ENCODE measurements around the gene SMR3B. TPM values are rescaled to one million over a fixed set of nuclear protein-coding genes. Genes with fewer than 3 reads are reported as not detected.

SMR3B gene
- not detected for polyA plus RNA-seq

DNA sequence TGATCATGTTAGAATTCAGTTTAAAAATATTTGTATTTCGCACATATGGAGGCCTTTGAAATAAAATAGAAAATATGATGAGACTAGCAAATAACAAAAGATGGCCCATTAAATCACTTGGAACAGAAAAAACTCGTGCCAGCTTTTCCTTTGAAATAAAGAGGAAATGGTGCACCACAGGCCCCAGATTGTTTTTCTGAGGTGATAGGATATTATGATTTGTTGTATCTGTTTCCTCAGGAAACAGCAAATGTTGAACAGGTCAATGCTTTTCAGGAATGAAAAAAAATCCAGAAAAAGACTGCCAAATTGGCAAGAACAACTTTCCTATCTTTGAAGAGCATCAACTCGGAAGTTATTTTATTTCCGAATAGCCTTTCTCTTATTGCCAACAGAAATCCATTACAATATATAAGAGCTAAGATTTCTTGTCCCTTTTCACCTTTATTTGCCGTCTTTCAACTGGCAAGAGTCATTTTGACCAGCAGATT, at the start of gene SMR3B:
SMR3B (plus strand) TSS at position 441 of the 491 bp plus-strand sequence. CDS start 1,380 bp downstream, outside the sequence.
- Mint-ChIP-seq H3K4me1 (no peaks in the 10 kb centered on the region), H3K4me3 (no peak within 1 kb of the TSS), H3K27me3 (no peaks in the 10 kb centered on the region), H3K36me3 (no peaks in the 10 kb centered on the region), H3K9me3 (no peaks in the 10 kb centered on the region), H3K27ac (no peak within 1 kb of the TSS)

DNA sequence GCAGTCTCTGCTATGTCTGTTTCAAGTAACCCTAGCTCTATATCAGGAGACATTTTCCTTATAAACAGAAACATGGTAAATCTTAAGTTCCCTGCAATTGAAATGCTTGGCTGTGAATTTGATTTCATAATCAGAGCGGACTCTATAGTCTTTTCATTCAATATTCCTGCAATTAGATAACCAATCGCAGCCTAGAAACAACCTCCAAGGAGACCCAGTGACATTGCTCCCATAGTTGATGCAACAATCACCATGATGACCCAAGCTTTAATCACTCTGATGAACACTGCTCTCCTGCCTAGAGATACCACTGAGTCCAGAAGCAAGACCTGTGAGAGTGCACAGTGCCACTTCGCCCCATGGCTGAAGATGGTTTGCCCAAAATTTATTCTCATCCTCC, 48.2 kb upstream of the SMR3B start, which contains the start of gene CABS1:
CABS1 (plus strand) TSS at position 301 of the 400 bp plus-strand sequence; CDS start at position 360, 59 bp downstream.
- H3K4me3 Mint-ChIP-seq: no peak within 1 kb of the TSS
- no peaks in the 10 kb centered on the region for H3K27me3 Mint-ChIP-seq
- no peaks in the 10 kb centered on the region for H3K36me3 Mint-ChIP-seq
- no peaks in the 10 kb centered on the region for H3K4me1 Mint-ChIP-seq
- H3K27ac Mint-ChIP-seq: no peak within 1 kb of the TSS
- H3K9me3 Mint-ChIP-seq: peaks cover 0 to 3% (median 1%) of the 10 kb centered on the region in 3 donors

GRCh38 chr4:70336043-70336442, 46.9 kb upstream of the SMR3B start:
- Mint-ChIP-seq H3K9me3 (peaks cover 0 to 3% (median 1%) of the 10 kb centered on the region in 3 donors), H3K4me3 (no peak overlapping the region), H3K4me1 (no peaks in the 10 kb centered on the region), H3K27ac (no peak overlapping the region), H3K27me3 (no peaks in the 10 kb centered on the region), H3K36me3 (no peaks in the 10 kb centered on the region)

DNA sequence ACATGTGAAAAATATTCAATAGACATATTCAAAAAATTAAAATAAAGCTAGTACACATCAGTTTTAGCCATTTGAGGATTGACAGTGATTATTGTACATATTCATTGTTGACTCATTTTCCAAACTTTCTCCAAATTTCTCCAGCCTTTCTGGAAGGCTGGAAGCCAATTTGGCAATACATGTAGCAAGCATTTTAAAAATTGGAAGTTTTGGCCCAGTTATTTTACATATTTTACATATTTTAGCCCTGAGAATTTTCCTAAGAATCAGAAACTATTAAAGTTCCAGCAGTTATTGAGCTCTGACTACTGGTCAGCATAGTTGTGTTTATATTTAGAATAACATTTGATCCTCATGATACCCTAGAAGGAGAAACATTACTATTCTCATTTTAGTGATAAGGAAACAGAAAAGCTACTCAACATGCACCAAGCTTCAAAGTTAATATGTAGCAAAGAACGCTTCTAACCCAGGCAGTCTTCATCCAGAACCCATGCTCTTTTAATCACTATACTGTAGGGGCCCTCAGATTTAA, 45.0 kb upstream of the SMR3B start:
- no peak overlapping the region for H3K27ac Mint-ChIP-seq
- no peaks in the 10 kb centered on the region for H3K27me3 Mint-ChIP-seq

GRCh38 chr4:70356185-70356584, 26.7 kb upstream of the SMR3B start:
- peaks cover 0 to 2% (median 0%) of the 10 kb centered on the region in 3 donors for H3K9me3 Mint-ChIP-seq
- H3K27ac Mint-ChIP-seq: no peak overlapping the region
- no peak overlapping the region for H3K4me3 Mint-ChIP-seq
- no peaks in the 10 kb centered on the region for H3K27me3 Mint-ChIP-seq
- H3K4me1 Mint-ChIP-seq: no peaks in the 10 kb centered on the region
- H3K36me3 Mint-ChIP-seq: no peaks in the 10 kb centered on the region

More for the DNA sequence above, 45.0 kb upstream of the SMR3B start:
- no peak overlapping the region for H3K4me3 Mint-ChIP-seq
- H3K4me1 Mint-ChIP-seq: no peaks in the 10 kb centered on the region
- H3K36me3 Mint-ChIP-seq: no peaks in the 10 kb centered on the region
- peaks cover 0 to 3% (median 1%) of the 10 kb centered on the region in 3 donors for H3K9me3 Mint-ChIP-seq

DNA sequence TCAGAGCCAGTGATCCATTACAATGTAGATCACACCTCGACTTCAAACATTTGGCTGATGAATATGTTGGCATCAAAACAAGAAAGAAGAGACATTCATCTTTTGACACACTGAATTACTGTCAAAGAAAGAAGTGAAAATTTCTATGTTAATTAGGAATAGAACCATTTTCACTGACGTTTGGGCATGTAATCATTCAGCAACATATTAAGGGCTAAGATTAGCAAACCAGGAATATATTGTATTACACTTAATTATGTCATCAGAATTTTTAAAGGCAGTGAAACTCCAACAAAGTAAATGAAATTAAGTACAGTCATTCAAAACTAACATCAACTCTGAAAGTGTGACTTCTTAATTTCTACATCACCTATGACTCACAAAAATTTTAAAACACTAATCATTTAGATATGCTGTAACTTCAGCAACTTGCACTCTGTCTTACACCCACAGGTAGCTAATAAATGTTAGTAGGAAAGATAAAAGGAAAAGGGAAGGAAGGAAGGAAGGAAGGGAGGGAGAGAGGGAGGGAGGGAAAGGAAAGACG, 23.7 kb upstream of the SMR3B start:
- Mint-ChIP-seq H3K4me1 (peaks cover 0 to 3% (median 0%) of the 10 kb centered on the region in 3 donors), H3K27me3 (peaks cover 1% of the 10 kb centered on the region), H3K36me3 (no peaks in the 10 kb centered on the region), H3K9me3 (peaks cover 0 to 5% (median 3%) of the 10 kb centered on the region in 3 donors), H3K4me3 (no peak overlapping the region), H3K27ac (no peak overlapping the region)

- H3K27me3 Mint-ChIP-seq: peaks cover 3% of the 10 kb centered on the region
- no peak within 1 kb of the TSS for H3K4me3 Mint-ChIP-seq
- H3K36me3 Mint-ChIP-seq: no peaks in the 10 kb centered on the region
- H3K27ac Mint-ChIP-seq: no peak within 1 kb of the TSS
- peaks cover 0 to 11% (median 1%) of the 10 kb centered on the region in 3 donors for H3K9me3 Mint-ChIP-seq
- peaks cover 0 to 5% (median 0%) of the 10 kb centered on the region in 3 donors for H3K4me1 Mint-ChIP-seq
These were observed 22.5 kb upstream of the SMR3B start, which contains the start of gene SMR3A for GRCh38 chr4:70360460-70360859. SMR3A (plus strand) TSS chr4:70360760; CDS start chr4:70362116, 1,356 bp downstream.

GRCh38 chr4:70364002-70364401, 18.9 kb upstream of the SMR3B start:
- H3K27me3 Mint-ChIP-seq: peaks cover 3% of the 10 kb centered on the region
- H3K9me3 Mint-ChIP-seq: peaks cover 0 to 11% (median 1%) of the 10 kb centered on the region in 3 donors
- peaks cover 0 to 5% (median 0%) of the 10 kb centered on the region in 3 donors for H3K4me1 Mint-ChIP-seq
- H3K4me3 Mint-ChIP-seq: no peak overlapping the region
- H3K27ac Mint-ChIP-seq: no peak overlapping the region
- H3K36me3 Mint-ChIP-seq: no peaks in the 10 kb centered on the region

DNA sequence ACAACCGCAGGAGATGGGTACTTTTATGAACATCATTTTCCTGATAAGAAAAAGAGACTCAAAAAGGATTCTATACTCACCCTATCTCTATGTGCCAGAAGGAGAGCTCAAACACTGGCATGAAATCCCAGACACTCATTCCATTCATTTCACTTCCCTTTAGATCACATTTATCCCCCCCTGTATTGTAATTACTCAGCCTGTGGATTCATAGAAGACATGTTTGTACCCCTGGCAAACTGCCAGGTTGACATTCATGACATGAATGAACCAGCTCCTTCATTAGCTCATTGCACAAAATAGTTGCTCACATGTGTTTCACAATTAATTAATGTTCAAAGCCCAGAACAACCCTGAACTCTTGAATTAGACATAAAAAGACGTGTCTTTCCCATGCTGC, 17.5 kb upstream of the SMR3B start:
- peaks cover 0 to 11% (median 1%) of the 10 kb centered on the region in 3 donors for H3K9me3 Mint-ChIP-seq
- no peaks in the 10 kb centered on the region for H3K36me3 Mint-ChIP-seq
- H3K4me3 Mint-ChIP-seq: no peak overlapping the region
- peaks cover 0 to 5% (median 0%) of the 10 kb centered on the region in 3 donors for H3K4me1 Mint-ChIP-seq
- H3K27ac Mint-ChIP-seq: no peak overlapping the region
- H3K27me3 Mint-ChIP-seq: peaks cover 3% of the 10 kb centered on the region

GRCh38 chr4:70367813-70368212, 15.1 kb upstream of the SMR3B start:
- Mint-ChIP-seq H3K36me3 (no peaks in the 10 kb centered on the region), H3K4me3 (no peak overlapping the region), H3K27me3 (peaks cover 3% of the 10 kb centered on the region), H3K9me3 (peaks cover 0 to 11% (median 4%) of the 10 kb centered on the region in 3 donors), H3K27ac (no peak overlapping the region), H3K4me1 (peaks cover 0 to 5% (median 0%) of the 10 kb centered on the region in 3 donors)

- H3K9me3 Mint-ChIP-seq: peaks cover 0 to 6% (median 4%) of the 10 kb centered on the region in 3 donors
- no peak overlapping the region for H3K4me3 Mint-ChIP-seq
- no peaks in the 10 kb centered on the region for H3K36me3 Mint-ChIP-seq
- H3K4me1 Mint-ChIP-seq: no peaks in the 10 kb centered on the region
- no peak overlapping the region for H3K27ac Mint-ChIP-seq
- H3K27me3 Mint-ChIP-seq: peaks cover 4% of the 10 kb centered on the region
These were observed 10.9 kb upstream of the SMR3B start for GRCh38 chr4:70371987-70372386.

GRCh38 chr4:70372760-70373159, 10.2 kb upstream of the SMR3B start:
- Mint-ChIP-seq H3K4me3 (no peak overlapping the region), H3K27ac (no peak overlapping the region), H3K36me3 (no peaks in the 10 kb centered on the region), H3K4me1 (no peaks in the 10 kb centered on the region), H3K27me3 (peaks cover 4% of the 10 kb centered on the region), H3K9me3 (peaks cover 0 to 6% (median 4%) of the 10 kb centered on the region in 3 donors)

DNA sequence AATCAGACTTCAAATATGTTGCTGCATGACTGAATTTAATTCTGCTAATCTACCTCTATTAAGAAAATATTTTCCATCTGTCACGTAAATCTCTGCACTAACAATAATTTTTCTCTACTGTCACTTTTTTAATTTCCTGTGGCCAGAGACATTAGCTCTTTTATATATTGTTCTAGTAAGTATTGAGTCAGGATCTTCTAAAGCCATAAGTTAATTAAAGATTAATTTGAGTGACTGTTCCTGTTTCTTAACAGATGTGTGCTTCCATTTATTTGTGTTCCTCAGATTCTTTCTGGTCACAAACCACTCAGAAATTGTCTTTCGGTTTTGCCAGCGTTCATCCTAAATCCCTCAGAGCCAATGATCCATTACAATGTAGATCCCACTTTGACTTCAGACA, 2.4 kb upstream of the SMR3B start:
- no peak overlapping the region for H3K4me3 Mint-ChIP-seq
- no peaks in the 10 kb centered on the region for H3K27me3 Mint-ChIP-seq
- H3K36me3 Mint-ChIP-seq: no peaks in the 10 kb centered on the region
- no peak overlapping the region for H3K27ac Mint-ChIP-seq
- H3K9me3 Mint-ChIP-seq: peaks cover 0 to 2% (median 0%) of the 10 kb centered on the region in 3 donors
- H3K4me1 Mint-ChIP-seq: no peaks in the 10 kb centered on the region

DNA sequence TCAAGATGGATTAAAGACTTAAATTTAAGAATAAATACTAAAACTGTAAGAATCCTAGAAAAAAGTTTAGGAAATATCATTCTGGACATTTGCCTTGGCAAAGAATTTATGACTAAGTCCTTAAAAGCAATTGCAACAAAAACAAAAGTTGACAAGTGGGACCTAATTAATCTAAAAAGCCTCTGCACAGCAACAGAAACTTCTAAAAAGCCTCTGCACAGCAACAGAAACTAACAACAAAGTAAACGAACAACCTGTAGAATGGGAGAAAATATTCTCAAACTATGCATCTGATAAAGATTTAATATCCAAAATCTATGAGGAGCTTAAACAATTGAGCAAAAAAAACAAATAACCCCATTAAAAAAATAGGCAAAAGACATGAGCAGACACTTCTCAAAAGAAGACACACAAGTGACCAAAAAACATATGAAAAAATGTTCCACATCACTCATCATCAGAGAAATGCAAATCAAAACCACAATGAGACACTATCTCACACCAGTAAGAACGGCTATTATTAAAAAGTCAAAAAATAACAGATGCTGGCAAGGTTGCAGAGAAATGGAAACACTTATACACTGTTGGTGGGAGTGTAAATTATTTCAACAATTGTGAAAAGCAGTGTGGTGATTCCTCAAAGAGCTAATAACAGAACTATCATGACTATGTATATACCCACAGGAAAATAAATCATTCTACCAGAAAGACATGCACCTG, 9.3 kb downstream of the SMR3B start:
- H3K4me3 Mint-ChIP-seq: no peak overlapping the region
- H3K4me1 Mint-ChIP-seq: peaks cover 0 to 2% (median 0%) of the 10 kb centered on the region in 3 donors

GRCh38 chr4:70397580-70397979, 14.6 kb downstream of the SMR3B start, which contains the start of gene OPRPN:
OPRPN (plus strand) TSS chr4:70397940; CDS start chr4:70399286, 1,346 bp downstream.
- H3K4me3 Mint-ChIP-seq: no peak within 1 kb of the TSS
- no peak within 1 kb of the TSS for H3K27ac Mint-ChIP-seq
- no peaks in the 10 kb centered on the region for H3K27me3 Mint-ChIP-seq
- H3K9me3 Mint-ChIP-seq: no peaks in the 10 kb centered on the region
- no peaks in the 10 kb centered on the region for H3K36me3 Mint-ChIP-seq
- no peaks in the 10 kb centered on the region for H3K4me1 Mint-ChIP-seq

More for the DNA sequence above, 9.3 kb downstream of the SMR3B start:
- H3K36me3 Mint-ChIP-seq: no peaks in the 10 kb centered on the region
- peaks cover 2% of the 10 kb centered on the region for H3K27me3 Mint-ChIP-seq
- H3K27ac Mint-ChIP-seq: no peak overlapping the region
- H3K9me3 Mint-ChIP-seq: no peaks in the 10 kb centered on the region

All from IgD-negative memory B cell (primary cell).